ENCODE results near the gene ACSF2.

DNA sequence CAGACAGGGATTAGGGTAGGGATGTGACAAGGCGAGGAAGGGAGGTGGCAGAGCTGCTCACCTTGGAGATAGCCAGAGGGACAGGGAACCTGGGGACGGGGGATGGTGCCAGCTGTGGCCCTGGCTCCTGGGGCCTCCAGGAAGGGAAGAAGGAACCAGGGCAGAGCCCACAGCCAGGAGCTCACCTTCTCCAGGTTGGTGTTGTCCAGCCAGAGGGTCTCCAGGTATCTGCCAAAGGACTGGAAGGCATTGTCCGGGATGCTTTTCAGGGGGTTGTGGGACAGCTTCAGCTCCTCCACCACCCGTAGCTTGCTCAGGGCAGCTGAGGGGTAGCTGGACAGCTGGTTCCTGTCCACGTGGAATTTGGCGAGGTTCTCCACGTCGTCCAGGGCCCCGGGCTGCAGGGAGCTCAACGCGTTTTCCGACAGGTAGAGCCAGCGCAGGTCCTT is 41.9 kb downstream of the ACSF2 start:
- TF ChIP-seq, protein P1, sequence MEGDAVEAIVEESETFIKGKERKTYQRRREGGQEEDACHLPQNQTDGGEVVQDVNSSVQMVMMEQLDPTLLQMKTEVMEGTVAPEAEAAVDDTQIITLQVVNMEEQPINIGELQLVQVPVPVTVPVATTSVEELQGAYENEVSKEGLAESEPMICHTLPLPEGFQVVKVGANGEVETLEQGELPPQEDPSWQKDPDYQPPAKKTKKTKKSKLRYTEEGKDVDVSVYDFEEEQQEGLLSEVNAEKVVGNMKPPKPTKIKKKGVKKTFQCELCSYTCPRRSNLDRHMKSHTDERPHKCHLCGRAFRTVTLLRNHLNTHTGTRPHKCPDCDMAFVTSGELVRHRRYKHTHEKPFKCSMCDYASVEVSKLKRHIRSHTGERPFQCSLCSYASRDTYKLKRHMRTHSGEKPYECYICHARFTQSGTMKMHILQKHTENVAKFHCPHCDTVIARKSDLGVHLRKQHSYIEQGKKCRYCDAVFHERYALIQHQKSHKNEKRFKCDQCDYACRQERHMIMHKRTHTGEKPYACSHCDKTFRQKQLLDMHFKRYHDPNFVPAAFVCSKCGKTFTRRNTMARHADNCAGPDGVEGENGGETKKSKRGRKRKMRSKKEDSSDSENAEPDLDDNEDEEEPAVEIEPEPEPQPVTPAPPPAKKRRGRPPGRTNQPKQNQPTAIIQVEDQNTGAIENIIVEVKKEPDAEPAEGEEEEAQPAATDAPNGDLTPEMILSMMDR (IDR thresholded peaks at IDR 0.05) = no peak
- TF ChIP-seq POLR2AphosphoS2 (conservative IDR thresholded peaks at IDR 0.05; ENCODE audit: low read length) = no peak
- no peak for TF ChIP-seq POLR2A (IDR thresholded peaks at IDR 0.05; ENCODE audit: low read length)
- TF ChIP-seq ZNF302 (CRISPR knock-in tag; IDR thresholded peaks at IDR 0.05) = no peak
- no peak for TF ChIP-seq FOSL2 (IDR thresholded peaks at IDR 0.05)
- no peak for TF ChIP-seq FOSL2 (CRISPR knock-in tag; IDR thresholded peaks at IDR 0.05)
- no peak for TF ChIP-seq RCOR1 (IDR thresholded peaks at IDR 0.05; ENCODE audit: low read depth, low read length)
- TF ChIP-seq, protein P2, sequence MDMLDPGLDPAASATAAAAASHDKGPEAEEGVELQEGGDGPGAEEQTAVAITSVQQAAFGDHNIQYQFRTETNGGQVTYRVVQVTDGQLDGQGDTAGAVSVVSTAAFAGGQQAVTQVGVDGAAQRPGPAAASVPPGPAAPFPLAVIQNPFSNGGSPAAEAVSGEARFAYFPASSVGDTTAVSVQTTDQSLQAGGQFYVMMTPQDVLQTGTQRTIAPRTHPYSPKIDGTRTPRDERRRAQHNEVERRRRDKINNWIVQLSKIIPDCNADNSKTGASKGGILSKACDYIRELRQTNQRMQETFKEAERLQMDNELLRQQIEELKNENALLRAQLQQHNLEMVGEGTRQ (IDR thresholded peaks at IDR 0.05) = no peak
- TF ChIP-seq EP300 (IDR thresholded peaks at IDR 0.05) = no peak
- no peak for TF ChIP-seq HOXB5 (CRISPR knock-in tag; IDR thresholded peaks at IDR 0.05)
- TF ChIP-seq ESRRA (IDR thresholded peaks at IDR 0.05; ENCODE audit: borderline replicate concordance, low read length) = no peak
- no peak for TF ChIP-seq CEBPB (IDR thresholded peaks at IDR 0.05)
